IPS DF 4.7 (cell line): ENCODE data around the gene AMZ1.

Source experiments
- DNase-seq: peaks from one replicate; pipeline ENCODE4 v3.0.0-alpha.2; 2013; ENCODE audit warnings: low spot score; ENCODE audit errors: extremely low read depth

The AMZ1 gene, protein sequence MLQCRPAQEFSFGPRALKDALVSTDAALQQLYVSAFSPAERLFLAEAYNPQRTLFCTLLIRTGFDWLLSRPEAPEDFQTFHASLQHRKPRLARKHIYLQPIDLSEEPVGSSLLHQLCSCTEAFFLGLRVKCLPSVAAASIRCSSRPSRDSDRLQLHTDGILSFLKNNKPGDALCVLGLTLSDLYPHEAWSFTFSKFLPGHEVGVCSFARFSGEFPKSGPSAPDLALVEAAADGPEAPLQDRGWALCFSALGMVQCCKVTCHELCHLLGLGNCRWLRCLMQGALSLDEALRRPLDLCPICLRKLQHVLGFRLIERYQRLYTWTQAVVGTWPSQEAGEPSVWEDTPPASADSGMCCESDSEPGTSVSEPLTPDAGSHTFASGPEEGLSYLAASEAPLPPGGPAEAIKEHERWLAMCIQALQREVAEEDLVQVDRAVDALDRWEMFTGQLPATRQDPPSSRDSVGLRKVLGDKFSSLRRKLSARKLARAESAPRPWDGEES

DNA sequence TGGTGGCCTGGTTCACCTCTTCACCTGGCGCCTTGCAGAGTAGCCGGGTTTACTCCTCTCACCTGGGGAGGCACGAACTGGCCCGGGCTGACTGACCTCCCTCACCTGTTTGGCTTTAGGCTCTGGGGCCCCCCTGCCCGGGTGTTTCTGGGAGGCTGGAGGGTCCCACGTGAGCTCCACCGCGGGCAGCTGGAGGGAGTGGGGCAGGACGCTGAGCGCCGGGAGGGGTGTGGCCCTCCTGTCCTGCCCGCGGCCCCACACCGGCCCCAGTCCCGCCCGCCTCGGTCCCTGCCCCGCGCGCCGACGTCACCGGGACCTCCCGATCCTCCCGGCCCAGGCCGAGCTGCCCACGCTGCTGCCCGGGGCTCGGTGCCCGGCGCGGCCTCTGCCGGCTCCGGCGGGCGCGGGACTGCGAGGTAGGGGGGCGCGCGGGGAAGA, at the start of gene AMZ1:
TSS of gene AMZ1 (plus strand) at position 322 of the 438 bp plus-strand sequence. CDS start 12,250 bp downstream, outside the sequence.
- no peak for DNase-seq

DNA sequence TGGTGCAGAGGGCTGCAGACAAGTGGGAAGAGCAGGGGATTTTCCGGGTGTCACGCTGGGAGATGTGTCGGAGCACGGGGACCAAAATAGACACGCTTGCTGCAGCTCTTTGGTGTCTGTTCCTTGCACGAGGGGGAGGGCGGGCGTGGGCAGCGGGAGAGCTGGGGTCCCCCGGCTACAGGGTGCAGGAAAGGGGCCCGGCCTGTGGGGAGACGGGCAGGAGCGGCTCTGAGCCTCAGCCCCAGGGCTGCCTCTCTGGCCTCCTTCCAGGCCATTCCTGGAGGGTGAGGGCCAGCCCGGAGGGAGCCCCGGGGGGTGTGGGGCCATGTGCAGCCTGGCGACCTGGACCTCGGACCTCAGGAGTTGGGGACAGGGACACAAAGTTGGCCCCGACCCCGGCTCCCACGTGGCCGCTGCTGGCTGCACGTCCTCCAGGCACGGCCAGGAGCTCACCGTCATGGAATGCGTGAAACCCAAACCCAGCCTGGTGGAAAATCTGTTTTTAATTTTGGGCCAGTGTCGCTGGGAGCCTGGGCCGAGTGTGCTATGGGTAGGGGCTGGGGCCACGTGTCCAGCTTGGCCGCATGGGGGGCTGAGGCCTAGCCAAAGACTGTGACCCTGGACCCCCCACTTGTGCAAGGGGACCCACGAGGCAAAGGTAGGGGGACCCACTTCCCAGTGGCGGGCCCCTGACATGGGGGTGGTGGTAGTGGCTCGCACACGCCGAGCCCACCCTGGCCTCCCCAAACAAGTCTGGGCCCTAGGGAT, 49.6 kb upstream of the AMZ1 start:
- DNase-seq, result no peak

DNA sequence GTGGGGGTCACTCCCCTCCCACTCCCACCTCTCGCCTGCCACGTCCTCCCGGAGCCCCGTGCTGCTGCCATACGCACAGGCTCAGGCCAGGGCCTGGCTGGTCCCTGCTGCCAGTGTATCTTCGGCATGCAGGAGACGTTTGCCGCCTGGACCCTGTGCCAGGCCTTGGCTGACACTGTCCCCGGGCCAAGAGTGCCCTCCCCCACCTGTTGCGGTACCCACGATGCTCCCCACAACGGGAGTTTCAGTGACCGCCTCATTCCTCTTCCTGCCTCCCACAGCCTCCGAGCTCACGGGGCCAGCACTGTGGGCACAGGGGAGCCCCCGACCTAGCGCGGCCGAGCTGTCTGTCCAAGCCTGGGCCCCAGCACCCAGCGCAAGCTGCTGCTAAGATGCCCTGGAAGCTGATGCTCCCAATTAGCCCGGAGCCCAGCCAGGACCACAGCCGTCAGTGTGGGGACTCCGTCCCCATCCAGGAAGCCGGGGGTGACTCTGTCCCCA, 48.8 kb upstream of the AMZ1 start:
- no peak for DNase-seq

DNA sequence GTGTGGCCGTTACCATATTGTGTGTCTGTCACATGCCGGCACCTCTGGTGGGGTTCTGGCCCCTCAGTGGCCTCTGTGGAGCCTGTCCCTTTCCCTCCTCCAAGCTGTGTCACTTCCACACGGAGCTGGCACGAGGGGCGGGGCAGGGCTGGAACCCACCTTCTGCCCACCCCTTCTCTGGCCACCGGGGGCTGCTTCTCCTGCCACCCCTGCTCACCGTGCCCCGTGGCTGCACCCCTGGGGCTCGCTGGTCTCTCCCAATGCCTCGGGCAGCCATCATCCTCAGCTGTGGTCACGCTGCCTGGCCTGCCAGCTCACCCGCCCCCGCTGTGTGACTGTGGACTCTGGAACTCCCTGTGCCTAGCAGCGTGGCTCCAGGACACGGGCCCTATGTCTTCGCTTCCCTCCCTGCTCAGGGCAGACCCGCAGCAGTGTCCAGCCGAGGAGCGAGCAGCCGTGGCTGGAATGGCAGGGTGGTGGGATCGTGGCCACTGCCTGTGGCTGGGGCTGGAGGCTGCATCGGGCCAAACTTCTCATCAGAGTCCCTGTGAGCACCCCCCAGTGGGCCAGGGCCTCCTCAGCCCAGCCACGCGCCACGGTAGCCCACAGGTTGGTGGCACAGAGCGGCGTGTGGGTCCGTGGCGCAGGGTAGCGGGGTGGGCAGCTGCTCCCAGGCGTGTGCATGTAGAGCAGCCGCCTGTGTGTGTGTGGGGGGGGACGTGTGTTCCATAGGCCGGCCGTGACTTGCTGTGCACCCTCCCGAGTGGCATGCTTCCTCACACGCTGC, 48.1 kb upstream of the AMZ1 start:
- DNase-seq, result no peak

DNA sequence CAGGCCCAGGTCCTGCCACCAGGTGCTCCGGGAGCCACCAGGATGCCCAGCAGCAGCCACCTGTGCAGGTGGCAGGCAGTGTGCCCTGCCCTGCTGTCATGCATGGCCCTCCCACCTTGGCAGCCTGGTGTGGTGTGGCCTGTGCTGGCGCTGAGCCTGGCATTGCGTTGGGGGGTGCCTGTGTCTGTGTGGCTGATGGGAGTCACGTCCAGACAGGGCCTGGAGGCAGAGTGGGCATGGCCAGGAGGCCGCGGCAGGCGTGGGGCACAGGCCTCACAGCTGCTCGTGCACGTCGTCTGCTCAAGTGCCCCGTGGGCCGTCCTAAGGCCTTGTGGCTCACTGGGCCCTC, 47.5 kb upstream of the AMZ1 start:
- no peak for DNase-seq

DNA sequence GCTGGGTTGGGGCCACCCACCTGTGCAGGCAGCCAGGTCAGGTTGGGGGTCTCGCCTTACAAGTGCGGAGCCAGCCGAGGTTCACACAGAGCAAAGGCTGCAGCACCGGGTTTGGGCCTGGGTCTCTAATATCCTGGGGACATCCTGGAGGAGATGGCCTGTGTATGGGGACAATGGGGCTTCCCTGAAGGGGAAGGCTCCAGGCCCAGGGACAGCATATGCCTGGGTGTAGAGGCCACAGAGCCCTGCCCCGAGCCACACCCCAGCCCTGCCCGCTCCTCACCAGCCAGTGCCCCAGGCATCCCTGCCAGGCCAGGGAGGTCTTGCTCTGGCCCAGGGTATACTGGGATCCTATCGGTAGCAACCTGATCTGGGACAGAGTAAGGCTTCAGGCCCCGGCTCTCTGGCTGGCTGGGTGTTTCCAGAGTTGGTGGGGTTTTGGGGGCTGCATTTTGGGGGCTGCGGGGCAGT, 47.1 kb upstream of the AMZ1 start:
- no peak for DNase-seq

DNA sequence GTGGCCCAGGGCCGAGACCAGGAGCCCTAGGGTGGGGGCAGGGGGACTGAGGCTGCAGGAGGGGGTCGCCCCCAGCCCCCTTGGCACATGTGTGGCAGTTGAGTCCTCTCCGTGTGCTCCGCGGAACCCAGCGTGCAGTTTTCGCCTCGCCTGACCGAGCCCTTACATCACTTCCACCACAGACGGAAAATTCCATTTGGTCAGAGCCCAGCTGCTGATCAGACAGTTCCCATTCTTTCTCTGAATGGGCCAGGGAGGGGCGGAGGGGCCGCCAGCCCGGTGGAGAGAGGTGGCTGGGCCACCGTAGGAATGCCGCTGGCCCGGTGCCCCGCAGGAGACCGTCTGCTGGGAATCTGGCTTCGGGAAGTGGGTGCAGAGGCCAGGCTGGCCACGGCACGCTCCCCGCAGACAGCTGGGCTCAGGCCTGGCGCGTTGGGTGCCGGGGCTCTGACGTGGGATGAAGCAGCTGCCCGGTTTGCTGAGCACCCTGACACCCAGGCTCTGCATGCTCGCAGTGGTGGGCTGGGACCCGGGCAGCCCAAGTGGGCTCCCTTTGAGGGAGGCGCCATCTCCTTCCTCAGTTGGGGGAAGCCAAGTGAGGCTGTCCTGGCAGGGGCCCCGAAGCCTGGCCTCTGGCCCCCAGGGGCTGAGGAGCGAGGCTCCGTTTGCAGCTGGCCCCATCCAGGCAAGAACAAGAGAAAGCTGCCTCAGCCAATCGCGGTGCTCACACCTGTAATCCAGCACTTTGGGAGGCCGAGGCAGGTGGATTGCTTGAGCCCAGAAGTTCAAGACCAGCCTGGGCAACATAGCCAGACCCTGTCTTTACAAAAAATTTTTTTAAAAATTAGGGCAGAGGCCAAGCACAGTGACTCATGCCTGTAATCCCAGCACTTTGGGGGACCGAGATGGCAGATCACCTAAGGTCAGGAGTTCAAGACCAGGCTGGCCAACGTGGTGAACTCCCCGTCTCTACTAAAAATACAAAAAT, 46.3 kb upstream of the AMZ1 start:
- DNase-seq, result no peak

DNA sequence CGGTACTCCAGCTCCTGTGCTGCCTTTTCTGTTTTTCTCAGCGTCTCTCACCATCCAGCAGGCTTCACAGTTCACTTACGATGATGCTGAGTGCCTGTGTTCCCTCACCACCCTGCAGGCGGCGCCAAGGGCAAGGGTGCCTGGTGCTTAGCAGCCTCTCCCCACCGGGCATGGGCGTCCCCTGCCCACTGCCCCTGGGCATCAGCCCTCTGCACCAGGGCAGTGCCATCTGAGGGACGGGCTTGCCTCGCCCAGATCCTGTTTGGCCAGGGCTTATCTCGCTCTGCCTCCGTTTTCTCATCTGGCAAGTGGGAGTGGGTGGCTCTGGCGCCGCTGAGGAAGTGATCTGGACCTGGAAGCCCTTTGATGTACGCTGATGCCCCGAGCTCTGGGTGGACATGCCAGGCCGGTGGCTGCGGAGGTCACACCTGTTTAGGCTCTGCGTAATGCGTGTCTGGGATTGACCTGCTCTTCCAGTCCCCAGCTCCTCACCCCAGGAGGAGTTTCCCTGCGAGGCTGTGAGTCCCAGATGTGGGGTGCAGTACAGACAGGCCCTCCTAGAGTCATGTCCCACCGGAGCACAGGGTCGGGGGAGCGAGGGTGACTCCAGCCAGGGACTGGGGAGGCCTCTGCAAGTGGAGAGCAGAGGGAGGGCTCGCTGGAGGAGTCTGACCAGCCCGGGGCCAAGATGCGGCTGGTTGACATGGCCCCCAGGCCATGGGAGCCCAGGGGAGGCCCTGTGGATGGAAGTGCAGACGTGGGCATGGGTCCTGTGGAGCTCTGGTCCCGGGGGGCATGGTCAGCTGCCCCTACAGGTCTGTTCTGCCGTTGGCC, 44.4 kb upstream of the AMZ1 start:
- no peak for DNase-seq

DNA sequence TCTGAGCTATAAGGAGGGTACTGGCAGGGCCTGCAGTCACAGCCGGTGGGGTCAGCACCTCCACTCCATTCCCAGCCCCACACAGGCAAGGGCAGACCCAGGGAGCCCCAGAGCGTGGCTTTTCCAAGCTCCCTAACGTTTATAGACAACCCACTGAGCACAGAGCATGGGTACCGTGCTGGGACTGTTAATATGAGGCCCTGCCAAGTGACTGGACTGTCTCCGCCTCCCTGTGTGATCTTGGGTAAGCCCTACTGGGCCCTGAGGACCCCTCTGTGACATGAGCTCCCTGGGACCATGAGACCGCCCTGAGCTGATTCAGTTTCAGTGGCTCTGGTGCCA, 43.8 kb upstream of the AMZ1 start:
- DNase-seq, result no peak

DNA sequence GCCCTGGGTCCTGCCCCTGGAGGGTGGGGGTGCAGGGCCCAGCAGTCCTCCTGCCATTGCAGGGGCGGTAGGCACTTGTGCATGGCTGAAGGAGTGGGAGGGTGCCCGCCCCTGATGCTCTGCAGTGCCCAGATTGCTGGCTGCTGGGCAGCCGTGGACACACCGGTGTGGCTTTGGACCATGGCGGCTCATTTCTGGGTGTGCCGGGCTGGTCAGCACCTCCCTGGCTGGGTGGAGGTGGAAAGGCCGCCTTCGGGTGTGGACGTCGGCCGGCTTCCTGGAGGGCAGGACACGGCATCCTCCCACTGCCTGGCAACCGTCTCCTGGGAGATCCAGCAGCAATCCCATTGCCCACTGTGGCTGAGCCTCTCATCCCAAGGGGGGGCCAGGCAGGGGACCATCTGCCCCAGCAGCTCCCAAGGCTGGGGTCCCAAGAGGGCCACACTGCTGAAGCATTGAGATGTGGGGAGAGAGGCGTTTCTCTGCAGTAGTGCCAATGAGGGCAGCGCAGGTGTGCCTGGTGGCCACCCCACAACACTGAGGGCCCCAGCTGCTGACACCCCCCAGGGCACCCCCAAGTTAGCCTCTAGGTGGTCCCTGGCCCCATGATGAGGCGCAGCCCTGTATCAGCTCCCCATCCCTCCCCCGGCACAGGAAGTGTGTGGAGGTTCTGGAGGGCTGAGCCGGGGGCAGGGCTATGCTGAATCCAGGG, 43.3 kb upstream of the AMZ1 start:
- DNase-seq, result no peak

DNA sequence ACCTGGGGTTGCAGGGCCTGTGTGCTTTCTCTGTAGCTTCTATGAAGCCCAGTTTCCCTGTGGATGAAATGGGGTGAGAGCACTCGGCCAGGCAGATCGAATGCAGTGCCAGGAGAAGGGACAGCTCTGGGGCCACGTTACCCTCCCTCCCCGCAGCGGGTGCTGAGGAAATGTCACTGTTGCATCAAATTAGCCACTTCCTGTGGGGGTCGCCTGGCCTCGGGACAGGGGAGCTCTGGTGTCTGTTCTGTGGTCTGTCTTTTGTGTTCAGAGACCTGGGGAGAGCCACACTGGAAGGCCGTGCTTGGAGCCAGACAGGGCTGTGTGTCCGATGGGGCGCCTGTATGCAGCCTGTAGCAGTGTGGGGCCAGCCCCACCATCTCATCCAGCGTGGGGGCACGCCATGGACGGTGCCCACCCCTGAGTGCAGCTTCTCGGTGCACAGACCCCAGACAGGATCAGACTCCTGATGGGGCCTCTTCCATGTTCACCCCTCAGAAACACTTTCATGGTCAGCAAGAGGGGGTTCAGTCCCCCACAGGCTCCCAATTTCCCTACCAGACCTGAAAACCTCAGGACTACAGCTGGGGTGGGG, 42.6 kb upstream of the AMZ1 start:
- no peak for DNase-seq

DNA sequence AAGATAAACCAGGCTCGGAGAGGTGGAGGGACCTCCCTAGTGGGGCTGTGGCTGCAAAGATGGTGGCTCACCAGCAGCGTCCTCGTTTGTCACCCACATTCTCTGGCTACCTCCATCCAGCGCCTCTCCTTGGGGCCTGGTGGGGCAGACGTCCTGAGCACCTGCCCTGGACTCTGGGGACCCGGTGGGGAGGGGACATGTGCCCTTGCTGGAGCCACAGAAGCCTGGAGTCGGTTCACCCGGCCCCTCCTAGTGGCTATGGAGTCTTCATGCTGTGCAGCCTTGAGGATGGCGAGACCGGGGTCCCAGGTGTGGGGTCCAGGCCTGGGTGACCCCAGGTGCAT, 41.7 kb upstream of the AMZ1 start:
- no peak for DNase-seq

DNA sequence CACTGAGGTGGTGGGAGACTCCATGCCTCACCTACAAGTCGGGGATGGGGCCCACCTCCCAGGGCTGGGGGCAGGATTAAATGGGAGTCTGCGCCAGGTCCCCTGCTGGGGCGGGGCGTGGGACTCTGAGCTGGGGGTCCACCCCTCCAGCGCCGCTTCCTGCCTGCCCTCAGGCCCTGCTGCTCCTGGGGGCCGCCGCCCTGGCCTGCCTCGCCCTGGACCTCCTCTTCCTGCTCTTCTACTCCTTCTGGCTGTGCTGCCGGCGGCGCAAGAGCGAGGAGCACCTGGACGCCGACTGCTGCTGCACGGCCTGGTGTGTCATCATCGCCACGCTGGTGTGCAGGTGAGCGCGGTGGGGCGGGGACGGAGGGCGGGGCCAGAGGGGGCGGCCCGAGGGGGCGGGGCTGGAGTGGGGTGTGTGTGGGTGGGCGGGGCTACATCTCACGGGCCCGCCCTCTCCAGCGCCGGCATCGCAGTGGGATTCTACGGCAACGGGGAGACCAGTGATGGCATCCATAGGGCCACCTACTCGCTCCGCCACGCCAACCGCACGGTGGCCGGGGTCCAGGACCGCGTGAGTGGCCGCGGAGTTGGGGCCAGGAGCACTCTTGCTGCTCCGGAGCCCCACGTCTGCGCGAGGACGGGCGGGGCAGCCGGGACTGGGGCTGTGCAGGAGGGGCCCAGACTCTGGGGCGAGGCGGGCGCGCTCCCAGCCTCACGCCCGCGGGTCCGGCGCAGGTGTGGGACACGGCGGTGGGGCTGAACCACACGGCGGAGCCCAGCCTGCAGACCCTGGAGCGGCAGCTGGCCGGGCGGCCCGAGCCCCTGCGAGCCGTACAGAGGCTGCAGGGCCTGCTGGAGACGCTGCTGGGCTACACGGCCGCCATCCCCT, 41.1 kb upstream of the AMZ1 start:
- no peak for DNase-seq

DNA sequence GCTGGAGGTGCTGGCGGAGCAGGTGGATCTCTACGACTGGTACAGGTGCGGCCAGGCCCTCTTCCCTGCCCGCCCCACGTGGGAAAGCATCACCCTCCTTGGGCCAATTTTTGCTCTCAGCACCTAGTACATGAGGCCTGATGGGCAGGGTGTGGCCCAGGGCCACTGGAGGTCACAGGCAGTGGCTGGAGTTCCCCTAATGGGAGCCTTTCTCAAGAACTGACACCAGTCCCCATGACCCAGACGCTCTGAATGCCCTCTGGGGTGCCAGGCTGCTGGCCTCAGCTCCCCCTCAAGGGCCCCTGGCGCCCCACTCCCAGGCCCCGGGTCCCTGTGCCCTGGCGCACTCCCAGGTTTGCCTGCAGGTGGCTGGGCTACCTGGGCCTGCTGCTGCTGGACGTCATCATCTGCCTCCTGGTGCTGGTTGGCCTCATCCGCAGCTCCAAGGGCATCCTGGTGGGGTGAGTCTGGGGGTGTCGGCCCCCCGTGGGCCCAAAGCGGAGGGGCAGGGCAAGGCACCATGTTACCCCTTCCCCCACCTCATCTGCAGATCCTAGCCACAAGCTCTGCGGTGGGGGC, 40.3 kb upstream of the AMZ1 start:
- no peak for DNase-seq

DNA sequence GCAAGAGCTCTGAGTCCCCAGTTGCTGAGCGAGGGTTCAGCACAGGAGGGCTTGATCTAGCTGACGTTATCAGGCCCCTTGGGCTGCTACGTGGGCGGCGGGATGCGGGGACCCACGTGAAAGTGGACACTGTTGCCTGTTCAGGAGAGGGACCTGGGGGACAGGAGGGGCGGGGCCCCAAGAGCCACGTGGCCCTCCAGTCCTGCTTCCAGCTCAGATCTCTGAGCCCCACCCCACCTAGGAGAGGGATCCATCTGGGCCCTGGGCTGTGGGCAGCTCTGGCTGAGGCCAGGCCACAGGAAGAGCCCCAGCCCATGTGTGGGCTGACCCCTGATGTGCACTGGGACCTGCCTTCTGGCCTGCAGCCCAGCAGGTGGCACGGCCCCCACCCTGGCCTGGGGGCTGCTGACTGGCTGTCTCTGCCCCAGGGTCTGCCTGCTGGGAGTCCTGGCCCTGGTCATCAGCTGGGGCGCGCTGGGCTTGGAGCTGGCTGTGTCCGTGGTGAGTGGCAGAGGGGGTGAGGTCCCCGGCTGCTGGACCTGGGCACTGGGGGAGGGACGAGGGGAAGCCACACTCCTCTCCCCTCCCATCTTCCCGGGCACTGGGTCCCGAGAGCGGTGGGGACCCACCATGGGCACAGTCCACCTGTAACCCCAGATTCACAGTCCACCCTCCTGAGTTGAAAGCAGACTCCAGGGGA, 38.7 kb upstream of the AMZ1 start:
- DNase-seq, result no peak

DNA sequence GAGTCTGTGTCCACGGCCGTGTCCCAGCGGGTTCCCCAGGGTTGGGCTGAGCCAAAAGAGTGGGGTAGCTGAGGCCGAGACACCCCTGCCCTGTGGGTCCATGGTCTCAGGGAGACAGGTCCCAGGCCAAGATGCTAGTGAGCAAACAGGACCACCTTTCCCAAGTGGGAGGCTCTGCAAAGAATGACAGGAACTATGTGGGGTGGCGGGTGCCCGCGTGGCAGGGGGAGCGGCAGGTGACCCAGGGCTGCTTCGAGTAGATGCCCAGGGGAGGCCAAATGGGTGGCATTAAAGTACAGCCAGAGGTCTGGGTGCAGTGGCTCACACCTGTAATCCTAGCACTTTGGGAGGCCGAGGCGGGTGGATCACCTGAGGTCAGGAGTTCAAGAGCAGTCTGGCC, 38.0 kb upstream of the AMZ1 start:
- no peak for DNase-seq

DNA sequence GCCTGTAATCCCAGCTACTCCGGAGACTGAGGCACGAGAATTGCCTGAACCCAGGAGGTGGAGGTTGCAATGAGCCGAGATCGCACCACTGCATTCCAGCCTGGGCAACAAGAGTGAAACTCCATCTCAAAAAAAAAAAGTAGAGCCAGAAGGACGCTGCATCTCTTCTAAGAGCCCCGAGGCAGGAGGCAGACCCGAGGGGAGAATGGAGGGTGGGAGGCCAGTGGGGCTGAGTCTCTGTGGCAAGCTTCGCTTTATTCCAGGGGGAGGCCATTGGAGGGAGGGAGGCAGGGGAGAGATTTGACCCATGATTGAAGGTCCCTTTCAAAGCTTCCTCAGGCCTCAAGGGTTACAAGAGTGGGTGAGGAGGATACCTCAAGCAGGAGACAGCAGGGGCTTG, 37.6 kb upstream of the AMZ1 start:
- DNase-seq, result no peak
